Uterus (tissue), 2 donors: ENCODE results near the gene TRMT44.

Experiments
- POLR2A ChIP-seq, 2 donors: fragments of 450-650 bp; IDR thresholded peaks; one replicate each; pipeline ENCODE4 v1.6.1; 2016; ENCODE audit warnings: antibody characterized with exemption in 2 of 2, mild to moderate bottlenecking in 1 of 2, moderate library complexity in 1 of 2
- TF ChIP-seq, protein P1 (sequence below), 4 experiments: fragments of 200-600 bp in 2 of 4; fragments of 450-650 bp in 2 of 4; sonication (generic) in 2 of 4; IDR thresholded peaks; one replicate each; pipeline ENCODE4 v1.5.1; 2016 to 2019; ENCODE audit warnings: antibody characterized with exemption in 4 of 4, mild to moderate bottlenecking in 2 of 4, moderate library complexity in 1 of 4

- TF ChIP-seq POLR2A (IDR thresholded peaks at IDR 0.05), result no peak
- TF ChIP-seq, protein P1, sequence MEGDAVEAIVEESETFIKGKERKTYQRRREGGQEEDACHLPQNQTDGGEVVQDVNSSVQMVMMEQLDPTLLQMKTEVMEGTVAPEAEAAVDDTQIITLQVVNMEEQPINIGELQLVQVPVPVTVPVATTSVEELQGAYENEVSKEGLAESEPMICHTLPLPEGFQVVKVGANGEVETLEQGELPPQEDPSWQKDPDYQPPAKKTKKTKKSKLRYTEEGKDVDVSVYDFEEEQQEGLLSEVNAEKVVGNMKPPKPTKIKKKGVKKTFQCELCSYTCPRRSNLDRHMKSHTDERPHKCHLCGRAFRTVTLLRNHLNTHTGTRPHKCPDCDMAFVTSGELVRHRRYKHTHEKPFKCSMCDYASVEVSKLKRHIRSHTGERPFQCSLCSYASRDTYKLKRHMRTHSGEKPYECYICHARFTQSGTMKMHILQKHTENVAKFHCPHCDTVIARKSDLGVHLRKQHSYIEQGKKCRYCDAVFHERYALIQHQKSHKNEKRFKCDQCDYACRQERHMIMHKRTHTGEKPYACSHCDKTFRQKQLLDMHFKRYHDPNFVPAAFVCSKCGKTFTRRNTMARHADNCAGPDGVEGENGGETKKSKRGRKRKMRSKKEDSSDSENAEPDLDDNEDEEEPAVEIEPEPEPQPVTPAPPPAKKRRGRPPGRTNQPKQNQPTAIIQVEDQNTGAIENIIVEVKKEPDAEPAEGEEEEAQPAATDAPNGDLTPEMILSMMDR (IDR thresholded peaks at IDR 0.05), result no peak
Observed at GRCh38 chr4:8410066-8410625, 30.4 kb upstream of the TRMT44 start.
